Smooth muscle cell (in vitro differentiated cells): ENCODE results near the gene KSR1. TPM values are rescaled to one million over a fixed set of nuclear protein-coding genes. Genes with fewer than 3 reads are reported as not detected.

Experiments
- DNase-seq: peaks from one replicate; lab custom pipeline; 2025; ENCODE audit not compliant: unreplicated experiment; lab: John Stamatoyannopoulos, UW
- H2AFZ ChIP-seq: fragments of 200-600 bp; sonication (generic); 2 replicates; pipeline ENCODE4 v1.6.0; 2016; ENCODE audit warnings: antibody characterized with exemption, low read depth, mild to moderate bottlenecking
- H3F3A ChIP-seq: fragments of 200-600 bp; sonication (generic); 2 replicates; pipeline ENCODE4 v1.6.0; 2017; ENCODE audit warnings: antibody characterized with exemption, low read depth
- H3K27ac ChIP-seq: fragments of 200-600 bp; sonication (generic); 2 replicates; pipeline ENCODE4 v1.5.1; 2016; ENCODE audit warnings: low read depth, mild to moderate bottlenecking
- H3K27me3 ChIP-seq: fragments of 200-600 bp; sonication (generic); 2 replicates; pipeline ENCODE4 v1.6.1; 2016; ENCODE audit warnings: low read depth, mild to moderate bottlenecking
- H3K36me3 ChIP-seq: fragments of 200-600 bp; sonication (generic); 2 replicates; pipeline ENCODE4 v1.5.1; 2016; ENCODE audit warnings: low read depth
- H3K4me1 ChIP-seq: fragments of 200-600 bp; sonication (generic); 2 replicates; pipeline ENCODE4 v1.5.1; 2016; ENCODE audit warnings: low read depth
- H3K4me2 ChIP-seq: fragments of 200-600 bp; sonication (generic); 2 replicates; pipeline ENCODE4 v1.6.0; 2016; ENCODE audit warnings: mild to moderate bottlenecking
- H3K4me3 ChIP-seq: fragments of 200-600 bp; sonication (generic); 2 replicates; pipeline ENCODE4 v1.5.1; 2016; ENCODE audit warnings: mild to moderate bottlenecking
- H3K79me2 ChIP-seq: fragments of 200-600 bp; sonication (generic); 2 replicates; pipeline ENCODE4 v1.6.0; 2016; ENCODE audit warnings: low read depth, mild to moderate bottlenecking
- H3K9ac ChIP-seq: fragments of 200-600 bp; sonication (generic); 2 replicates; pipeline ENCODE4 v1.6.0; 2016; ENCODE audit warnings: low read depth
- H3K9me3 ChIP-seq: fragments of 200-600 bp; sonication (generic); replicated peaks from 2 replicates; pipeline ENCODE4 v1.5.1; 2016; ENCODE audit warnings: low read depth
- H4K20me1 ChIP-seq: fragments of 200-600 bp; sonication (generic); 2 replicates; pipeline ENCODE4 v1.6.0; 2016; ENCODE audit warnings: low read depth
- CTCF ChIP-seq: fragments of 200-600 bp; sonication (generic); IDR thresholded peaks from 2 replicates; pipeline ENCODE4 v1.5.1; 2017; ENCODE audit warnings: borderline replicate concordance, mild to moderate bottlenecking, antibody characterized with exemption; ENCODE audit not compliant: insufficient read depth, poor library complexity, severe bottlenecking
- WGBS: methylation state at CpG from one replicate; pipeline ENCODE4 v1.1.7; 2016; ENCODE audit warnings: low lambda C conversion rate; 5-methylcytosine and 5-hydroxymethylcytosine counted together
- polyA plus RNA-seq: library from polyadenylated mRNA; unstranded; fragments of >200 nt; fragmentation: Nextera tagmentation; extraction: Ambion mirVana; gene quantifications from 2 replicates; pipeline ENCODE4 v1.2.1, GENCODE V29; 2016
- total RNA-seq: library from RNA; depleted of rRNA; stranded (reverse); fragments of >200 nt; gene quantifications from 2 replicates; pipeline ENCODE4 v1.2.3, GENCODE V29; 2014

The KSR1 gene
- total and polyA plus RNA-seq, 2 experiments from 2014 or later = 40.4 to 65.1 TPM

- Histone ChIP-seq H3K27me3 (no peaks in the 10 kb centered on the region), H2AFZ (no peak overlapping the region), H3K36me3 (no peaks in the 10 kb centered on the region), H3K79me2 (no peaks in the 10 kb centered on the region), H3K4me3 (no peak overlapping the region), H3K9ac (no peak overlapping the region), H3K9me3 (no peaks in the 10 kb centered on the region), H3K4me2 (no peak overlapping the region), H3K27ac (no peak overlapping the region), H4K20me1 (no peaks in the 10 kb centered on the region), H3F3A (no peaks in the 10 kb centered on the region), H3K4me1 (peaks cover 5% of the 10 kb centered on the region)
- no peak for TF ChIP-seq CTCF
- WGBS = 80% methylated on average over 2 of the region's 2 CpGs
- no peak for DNase-seq
Measured at GRCh38 chr17:27413315-27413714, 42.9 kb upstream of the KSR1 start.

DNA sequence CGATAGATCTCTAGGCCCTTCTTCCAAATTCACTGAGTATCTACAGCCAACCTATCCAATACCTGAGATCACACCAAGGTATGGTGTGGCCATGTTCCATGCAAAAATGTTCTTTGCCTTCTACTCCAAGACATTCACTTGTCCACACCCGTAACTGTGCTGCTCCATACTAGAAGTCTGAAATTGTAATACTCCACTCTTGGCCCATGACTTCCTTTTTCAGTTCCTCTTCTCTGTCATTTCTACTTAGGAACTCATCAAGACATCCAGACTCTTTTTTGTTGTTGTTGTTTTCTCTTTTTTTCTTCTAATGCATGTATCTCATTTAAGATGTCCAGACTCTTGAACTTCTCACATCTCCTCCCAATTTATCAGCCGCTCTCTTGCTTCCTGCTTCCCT lies 42.5 kb upstream of the KSR1 start:
- 93% methylated on average over 3 of the region's 3 CpGs for WGBS
- H3F3A ChIP-seq = no peaks in the 10 kb centered on the region
- H3K9ac ChIP-seq = no peak overlapping the region
- DNase-seq = no peak
- TF ChIP-seq CTCF = no peak
- H2AFZ ChIP-seq = no peak overlapping the region
- peaks cover under 1% of the 10 kb centered on the region for H3K4me1 ChIP-seq
- no peak overlapping the region for H3K27ac ChIP-seq
- no peak overlapping the region for H3K4me3 ChIP-seq
- H3K79me2 ChIP-seq = no peaks in the 10 kb centered on the region
- no peaks in the 10 kb centered on the region for H3K36me3 ChIP-seq
- H3K9me3 ChIP-seq = no peaks in the 10 kb centered on the region
- no peaks in the 10 kb centered on the region for H3K27me3 ChIP-seq
- H4K20me1 ChIP-seq = no peaks in the 10 kb centered on the region
- H3K4me2 ChIP-seq = no peak overlapping the region

DNA sequence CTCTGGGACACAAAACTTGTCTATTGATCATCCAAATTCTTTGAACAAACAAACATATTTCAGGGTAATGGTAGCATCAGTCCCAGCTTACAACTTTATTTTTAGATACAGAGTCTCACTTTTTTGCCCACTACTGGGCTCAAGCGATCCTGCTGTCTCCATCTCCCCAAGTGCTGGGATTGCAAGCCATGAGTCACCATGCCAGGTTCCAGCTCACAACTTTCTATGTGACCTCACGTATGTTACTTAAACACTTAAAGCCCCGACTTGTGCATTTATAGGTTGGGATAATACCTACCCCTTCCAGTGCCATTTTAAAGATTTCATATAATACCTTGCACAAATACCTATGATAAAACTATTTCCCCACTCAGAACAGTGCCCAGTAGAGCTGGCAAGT lies 42.0 kb upstream of the KSR1 start:
- H3K36me3 ChIP-seq = no peaks in the 10 kb centered on the region
- no peaks in the 10 kb centered on the region for H3K27me3 ChIP-seq
- H3K9ac ChIP-seq = no peak overlapping the region
- WGBS = 23% methylated on average over 3 of the region's 3 CpGs
- no peaks in the 10 kb centered on the region for H3K79me2 ChIP-seq
- no peaks in the 10 kb centered on the region for H3K4me1 ChIP-seq
- H3K4me3 ChIP-seq = no peak overlapping the region
- no peaks in the 10 kb centered on the region for H3F3A ChIP-seq
- H3K27ac ChIP-seq = no peak overlapping the region
- H3K9me3 ChIP-seq = no peaks in the 10 kb centered on the region
- no peaks in the 10 kb centered on the region for H4K20me1 ChIP-seq
- DNase-seq = no peak
- no peak for TF ChIP-seq CTCF
- no peak overlapping the region for H3K4me2 ChIP-seq
- H2AFZ ChIP-seq = no peak overlapping the region

DNA sequence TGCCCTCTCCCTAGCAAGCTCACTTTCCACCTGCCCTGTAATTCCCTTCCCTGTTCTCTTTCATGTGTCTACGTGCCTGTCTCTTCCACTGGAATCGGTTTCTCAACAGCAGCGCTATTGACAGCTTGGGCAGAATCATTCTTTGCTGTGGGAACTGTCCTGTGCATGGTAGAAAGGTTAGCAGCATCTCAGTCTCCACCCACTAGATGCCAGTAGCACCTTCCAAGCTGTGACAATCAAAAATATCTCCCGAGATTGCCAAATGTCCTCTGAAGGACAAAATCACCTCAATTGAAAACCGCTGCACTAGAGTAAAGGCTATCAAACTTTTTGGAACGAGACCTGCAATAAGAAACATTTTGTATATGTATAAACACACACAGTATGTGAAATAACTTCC lies 41.6 kb upstream of the KSR1 start:
- Histone ChIP-seq H3K36me3 (no peaks in the 10 kb centered on the region), H3K4me2 (no peak overlapping the region), H2AFZ (no peak overlapping the region), H3K27me3 (no peaks in the 10 kb centered on the region), H3K4me1 (no peaks in the 10 kb centered on the region), H4K20me1 (no peaks in the 10 kb centered on the region), H3K79me2 (no peaks in the 10 kb centered on the region), H3K9ac (no peak overlapping the region), H3K9me3 (no peaks in the 10 kb centered on the region), H3K4me3 (no peak overlapping the region), H3K27ac (no peak overlapping the region), H3F3A (no peaks in the 10 kb centered on the region)
- no peak for DNase-seq
- TF ChIP-seq CTCF = no peak
- 89% methylated on average over 6 of the region's 6 CpGs for WGBS
